Measurements from ENCODE around the gene OXCT2. TPM values are rescaled to one million over a fixed set of nuclear protein-coding genes. Genes with fewer than 3 reads are reported as not detected.
"Not testable (repeated sequence)": the region's sequence is repeated elsewhere in the genome, so short reads cannot be mapped to it uniquely, and the experiment has no call there.

Gene OXCT2
- total and polyA plus RNA-seq, 2 donors (not counting 1 experiment from before 2014, with no cell fraction given) = 1.0 to 1.9 TPM

DNA sequence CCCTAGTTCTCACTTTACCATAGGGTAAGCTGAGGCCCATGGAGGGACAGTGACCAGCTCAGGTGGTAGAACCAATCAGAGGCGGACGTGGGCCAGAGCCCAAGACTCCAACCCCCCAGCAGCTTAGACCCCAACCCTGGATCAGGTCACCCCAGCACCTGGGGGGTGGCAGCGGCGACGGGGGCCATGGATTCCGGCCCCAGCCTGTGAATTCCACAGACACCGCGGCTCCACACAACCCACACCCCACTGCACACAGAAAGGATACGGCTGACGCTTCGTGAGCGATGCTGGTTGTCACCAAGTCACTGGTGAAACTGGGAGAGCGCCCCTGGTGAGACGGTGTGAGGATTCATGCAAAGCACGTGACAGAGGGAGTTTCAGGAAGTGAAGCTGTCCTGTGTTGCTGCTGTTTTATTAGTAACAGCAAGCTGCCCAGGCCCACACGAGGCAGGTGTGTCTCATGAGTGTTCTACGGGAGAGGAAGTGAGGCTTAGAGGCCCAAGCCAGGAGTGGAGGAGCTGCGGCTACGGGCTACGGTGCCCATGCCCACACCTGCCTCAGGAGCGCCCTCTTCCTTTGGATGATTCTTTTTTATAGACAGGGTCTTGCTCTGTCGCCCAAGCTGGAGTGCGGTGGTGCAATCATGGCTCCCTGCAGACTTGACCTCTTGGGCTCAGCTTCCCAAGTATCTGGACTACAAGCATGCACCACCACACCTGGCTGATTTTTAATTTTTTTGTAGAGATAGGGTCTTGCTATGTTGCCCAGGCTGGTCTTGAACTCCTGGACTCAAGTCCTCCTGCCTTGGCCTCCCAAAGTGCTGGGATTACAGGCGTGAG, 46.2 kb upstream of the OXCT2 start:
- ChIA-PET POLR2A (interaction anchor here (0.6 to 1.3 kb wide), 6 partner anchors 18 to 138 kb away, joined by 3 to 7 read pairs (median 4); partner anchors contain the start of genes MYCL and PPIE), CTCF (interaction anchor here (0.6 to 9.5 kb wide), 23 partner anchors 9 to 222 kb away, joined by 3 to 102 read pairs (median 4); partner anchors contain the start of genes BMP8B, MYCL and PPIE)
- not testable (repeated sequence) for H3K27me3 ChIP-seq (replicated peaks in 1 of 4; ENCODE audit: control extremely low read depth in 1 of 4, control insufficient read depth in 3 of 4, insufficient read depth in 4 of 4, low read length in 3 of 4); H3K79me2 ChIP-seq (ENCODE audit: control insufficient read depth, insufficient read depth, low read length); H3K36me3 ChIP-seq (replicated peaks in 1 of 2; ENCODE audit: control extremely low read depth in 1 of 2, control insufficient read depth in 1 of 2, extremely low read depth in 1 of 2, insufficient read depth in 2 of 2, low read length in 1 of 2); H3K9me3 ChIP-seq (ENCODE audit: control extremely low read depth in 1 of 3, control insufficient read depth in 2 of 3, insufficient read depth in 1 of 3, low read length in 2 of 3); H3K9me3 Mint-ChIP-seq (ENCODE audit: insufficient read depth); H4K20me1 ChIP-seq (ENCODE audit: control insufficient read depth, insufficient read depth, low read length, poor library complexity, severe bottlenecking); H3K27me3 Mint-ChIP-seq
- ATAC-seq (ENCODE audit: low read depth) (peak; percentile 89), DNase-seq (peak; percentile 90)
- Histone ChIP-seq H3K4me2 (replicated peaks; ENCODE audit: low read depth, low read length, poor library complexity, severe bottlenecking) (peak overlapping the region; percentile 67), H3K9ac (ENCODE audit: low read length) (peak overlapping the region; percentile 43), H3K4me1 (ENCODE audit: control insufficient read depth in 2 of 2, insufficient read depth in 2 of 2, low read length in 2 of 2) (peaks cover 6 to 15% of the 10 kb centered on the region in 2 donors), H3K4me3 (ENCODE audit: control extremely low read depth in 1 of 5, extremely low read depth in 1 of 5, insufficient read depth in 1 of 5, low read depth in 2 of 5, low read length in 4 of 5) (peak overlapping the region in 4 of 5 experiments; percentile 25 to 45 (median 30)), H2AFZ (ENCODE audit: insufficient read depth, low read depth, low read length, poor library complexity, severe bottlenecking) (peak overlapping the region; percentile 56), H3K27ac (ENCODE audit: low read length in 2 of 2) (peak overlapping the region in 1 of 2 donors; percentile 51)
- H3K27ac Mint-ChIP-seq = peak overlapping the region; percentile 84
- intact Hi-C loops (cut with micrococcal nuclease) = loop anchor here (1.0 to 5.0 kb wide), 6 partner anchors 18 to 215 kb away; partner anchors contain the start of genes MFSD2A and TRIT1
- H3K4me3 Mint-ChIP-seq = peak overlapping the region; percentile 78
- TF ChIP-seq, protein P1, sequence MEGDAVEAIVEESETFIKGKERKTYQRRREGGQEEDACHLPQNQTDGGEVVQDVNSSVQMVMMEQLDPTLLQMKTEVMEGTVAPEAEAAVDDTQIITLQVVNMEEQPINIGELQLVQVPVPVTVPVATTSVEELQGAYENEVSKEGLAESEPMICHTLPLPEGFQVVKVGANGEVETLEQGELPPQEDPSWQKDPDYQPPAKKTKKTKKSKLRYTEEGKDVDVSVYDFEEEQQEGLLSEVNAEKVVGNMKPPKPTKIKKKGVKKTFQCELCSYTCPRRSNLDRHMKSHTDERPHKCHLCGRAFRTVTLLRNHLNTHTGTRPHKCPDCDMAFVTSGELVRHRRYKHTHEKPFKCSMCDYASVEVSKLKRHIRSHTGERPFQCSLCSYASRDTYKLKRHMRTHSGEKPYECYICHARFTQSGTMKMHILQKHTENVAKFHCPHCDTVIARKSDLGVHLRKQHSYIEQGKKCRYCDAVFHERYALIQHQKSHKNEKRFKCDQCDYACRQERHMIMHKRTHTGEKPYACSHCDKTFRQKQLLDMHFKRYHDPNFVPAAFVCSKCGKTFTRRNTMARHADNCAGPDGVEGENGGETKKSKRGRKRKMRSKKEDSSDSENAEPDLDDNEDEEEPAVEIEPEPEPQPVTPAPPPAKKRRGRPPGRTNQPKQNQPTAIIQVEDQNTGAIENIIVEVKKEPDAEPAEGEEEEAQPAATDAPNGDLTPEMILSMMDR (IDR thresholded peaks at IDR 0.05) = peak; percentile 36
- peaks cover 10% of the 10 kb centered on the region for H3K4me1 Mint-ChIP-seq
- 32% methylated on average over 13 of the region's 24 CpGs for WGBS (ENCODE audit: insufficient coverage)
